Loucy (cell line): ENCODE results near the gene TUBA8.

Experiments
- EZH2phosphoT487 ChIP-seq: fragments of 200-600 bp; IDR thresholded peaks from 2 replicates; pipeline ENCODE4 v1.6.1; 2018; ENCODE audit warnings: antibody characterized with exemption, mild to moderate bottlenecking, moderate library complexity, borderline replicate concordance
- TF ChIP-seq, protein P1 (sequence below): fragments of 200-600 bp; sonication (generic); conservative IDR thresholded peaks from 2 replicates; pipeline ENCODE4 v1.5.1; 2014; ENCODE audit warnings: mild to moderate bottlenecking, antibody characterized with exemption, low read length

DNA sequence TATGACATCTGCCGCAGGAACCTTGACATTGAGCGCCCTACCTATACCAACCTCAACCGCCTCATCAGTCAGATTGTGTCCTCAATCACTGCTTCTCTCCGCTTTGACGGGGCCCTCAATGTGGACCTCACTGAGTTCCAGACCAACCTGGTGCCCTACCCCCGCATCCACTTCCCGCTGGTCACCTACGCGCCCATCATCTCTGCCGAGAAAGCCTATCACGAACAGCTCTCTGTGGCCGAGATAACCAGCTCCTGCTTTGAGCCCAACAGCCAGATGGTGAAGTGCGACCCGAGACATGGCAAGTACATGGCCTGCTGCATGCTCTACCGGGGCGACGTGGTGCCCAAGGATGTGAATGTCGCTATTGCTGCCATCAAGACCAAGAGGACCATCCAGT is 16.0 kb downstream of the TUBA8 start:
- TF ChIP-seq, protein P1, sequence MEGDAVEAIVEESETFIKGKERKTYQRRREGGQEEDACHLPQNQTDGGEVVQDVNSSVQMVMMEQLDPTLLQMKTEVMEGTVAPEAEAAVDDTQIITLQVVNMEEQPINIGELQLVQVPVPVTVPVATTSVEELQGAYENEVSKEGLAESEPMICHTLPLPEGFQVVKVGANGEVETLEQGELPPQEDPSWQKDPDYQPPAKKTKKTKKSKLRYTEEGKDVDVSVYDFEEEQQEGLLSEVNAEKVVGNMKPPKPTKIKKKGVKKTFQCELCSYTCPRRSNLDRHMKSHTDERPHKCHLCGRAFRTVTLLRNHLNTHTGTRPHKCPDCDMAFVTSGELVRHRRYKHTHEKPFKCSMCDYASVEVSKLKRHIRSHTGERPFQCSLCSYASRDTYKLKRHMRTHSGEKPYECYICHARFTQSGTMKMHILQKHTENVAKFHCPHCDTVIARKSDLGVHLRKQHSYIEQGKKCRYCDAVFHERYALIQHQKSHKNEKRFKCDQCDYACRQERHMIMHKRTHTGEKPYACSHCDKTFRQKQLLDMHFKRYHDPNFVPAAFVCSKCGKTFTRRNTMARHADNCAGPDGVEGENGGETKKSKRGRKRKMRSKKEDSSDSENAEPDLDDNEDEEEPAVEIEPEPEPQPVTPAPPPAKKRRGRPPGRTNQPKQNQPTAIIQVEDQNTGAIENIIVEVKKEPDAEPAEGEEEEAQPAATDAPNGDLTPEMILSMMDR = no peak
- no peak for TF ChIP-seq EZH2phosphoT487
